ENCODE measurements around the gene RPL27A. TPM values are rescaled to one million over a fixed set of nuclear protein-coding genes. Genes with fewer than 3 reads are reported as not detected.

RPL27A gene
- total RNA-seq, 1 donor from 2014 or later = 1,860 TPM

- Histone ChIP-seq H3K27me3 (ENCODE audit: control insufficient read depth in 3 of 3, insufficient read depth in 3 of 3, low read length in 3 of 3) (no peaks in the 10 kb centered on the region), H3K9ac (ENCODE audit: low read depth in 1 of 3, low read length in 3 of 3) (no peak overlapping the region), H3K27ac (ENCODE audit: low read depth, low read length) (no peak overlapping the region), H3K4me3 (ENCODE audit: low read length in 3 of 3) (no peak overlapping the region), H3K36me3 (ENCODE audit: control insufficient read depth in 3 of 3, insufficient read depth in 3 of 3, low read length in 3 of 3) (peaks cover 20 to 31% (median 29%) of the 10 kb centered on the region in 3 donors), H3K4me1 (ENCODE audit: control insufficient read depth in 3 of 3, insufficient read depth in 3 of 3, low read length in 3 of 3) (peaks cover 24 to 55% (median 35%) of the 10 kb centered on the region in 3 donors), H3K9me3 (ENCODE audit: control insufficient read depth in 3 of 3, low read length in 3 of 3) (no peaks in the 10 kb centered on the region)
Observed at GRCh38 chr11:8685820-8686219, 3.2 kb downstream of the RPL27A start.

GRCh38 chr11:8686325-8686724 is 3.7 kb downstream of the RPL27A start:
- Histone ChIP-seq H3K4me3 (ENCODE audit: low read length in 3 of 3) (no peak overlapping the region), H3K27ac (ENCODE audit: low read depth, low read length) (no peak overlapping the region), H3K9me3 (ENCODE audit: control insufficient read depth in 3 of 3, low read length in 3 of 3) (no peaks in the 10 kb centered on the region), H3K9ac (ENCODE audit: low read depth in 1 of 3, low read length in 3 of 3) (no peak overlapping the region), H3K27me3 (ENCODE audit: control insufficient read depth in 3 of 3, insufficient read depth in 3 of 3, low read length in 3 of 3) (no peaks in the 10 kb centered on the region), H3K36me3 (ENCODE audit: control insufficient read depth in 3 of 3, insufficient read depth in 3 of 3, low read length in 3 of 3) (peaks cover 20 to 31% (median 29%) of the 10 kb centered on the region in 3 donors), H3K4me1 (ENCODE audit: control insufficient read depth in 3 of 3, insufficient read depth in 3 of 3, low read length in 3 of 3) (peaks cover 24 to 55% (median 35%) of the 10 kb centered on the region in 3 donors)

GRCh38 chr11:8688414-8689362 is 6.1 kb downstream of the RPL27A start:
- Histone ChIP-seq H3K27me3 (ENCODE audit: control insufficient read depth in 3 of 3, insufficient read depth in 3 of 3, low read length in 3 of 3) (no peaks in the 10 kb centered on the region), H3K27ac (ENCODE audit: low read depth, low read length) (peak overlapping the region; percentile 77), H3K4me1 (ENCODE audit: control insufficient read depth in 3 of 3, insufficient read depth in 3 of 3, low read length in 3 of 3) (peaks cover 17 to 46% (median 26%) of the 10 kb centered on the region in 3 donors), H3K36me3 (ENCODE audit: control insufficient read depth in 3 of 3, insufficient read depth in 3 of 3, low read length in 3 of 3) (peaks cover 32 to 48% (median 43%) of the 10 kb centered on the region in 3 donors), H3K9me3 (ENCODE audit: control insufficient read depth in 3 of 3, low read length in 3 of 3) (no peaks in the 10 kb centered on the region), H3K4me3 (ENCODE audit: low read length in 3 of 3) (peak overlapping the region; percentile 78 to 98 (median 95)), H3K9ac (ENCODE audit: low read depth in 1 of 3, low read length in 3 of 3) (peak overlapping the region; percentile 77 to 96 (median 86))

GRCh38 chr11:8689726-8690255 is 7.2 kb downstream of the RPL27A start:
- peaks cover 11 to 35% (median 19%) of the 10 kb centered on the region in 3 donors for H3K4me1 ChIP-seq (ENCODE audit: control insufficient read depth in 3 of 3, insufficient read depth in 3 of 3, low read length in 3 of 3)
- no peak overlapping the region for H3K27ac ChIP-seq (ENCODE audit: low read depth, low read length)
- no peaks in the 10 kb centered on the region for H3K9me3 ChIP-seq (ENCODE audit: control insufficient read depth in 3 of 3, low read length in 3 of 3)
- H3K36me3 ChIP-seq (ENCODE audit: control insufficient read depth in 3 of 3, insufficient read depth in 3 of 3, low read length in 3 of 3) = peaks cover 29 to 49% (median 45%) of the 10 kb centered on the region in 3 donors
- H3K4me3 ChIP-seq (ENCODE audit: low read length in 3 of 3) = no peak overlapping the region
- no peak overlapping the region for H3K9ac ChIP-seq (ENCODE audit: low read depth in 1 of 3, low read length in 3 of 3)
- no peaks in the 10 kb centered on the region for H3K27me3 ChIP-seq (ENCODE audit: control insufficient read depth in 3 of 3, insufficient read depth in 3 of 3, low read length in 3 of 3)

GRCh38 chr11:8690374-8691342 is 8.1 kb downstream of the RPL27A start:
- Histone ChIP-seq H3K4me3 (ENCODE audit: low read length in 3 of 3) (no peak overlapping the region), H3K9me3 (ENCODE audit: control insufficient read depth in 3 of 3, low read length in 3 of 3) (no peaks in the 10 kb centered on the region), H3K9ac (ENCODE audit: low read depth in 1 of 3, low read length in 3 of 3) (no peak overlapping the region), H3K4me1 (ENCODE audit: control insufficient read depth in 3 of 3, insufficient read depth in 3 of 3, low read length in 3 of 3) (peaks cover 11 to 29% (median 19%) of the 10 kb centered on the region in 3 donors), H3K27me3 (ENCODE audit: control insufficient read depth in 3 of 3, insufficient read depth in 3 of 3, low read length in 3 of 3) (no peaks in the 10 kb centered on the region), H3K36me3 (ENCODE audit: control insufficient read depth in 3 of 3, insufficient read depth in 3 of 3, low read length in 3 of 3) (peaks cover 30 to 45% (median 43%) of the 10 kb centered on the region in 3 donors), H3K27ac (ENCODE audit: low read depth, low read length) (no peak overlapping the region)

- H3K9me3 ChIP-seq (ENCODE audit: control insufficient read depth in 3 of 3, low read length in 3 of 3) = no peaks in the 10 kb centered on the region
- H3K27ac ChIP-seq (ENCODE audit: low read depth, low read length) = no peak overlapping the region
- no peak overlapping the region for H3K4me3 ChIP-seq (ENCODE audit: low read length in 3 of 3)
- no peaks in the 10 kb centered on the region for H3K27me3 ChIP-seq (ENCODE audit: control insufficient read depth in 3 of 3, insufficient read depth in 3 of 3, low read length in 3 of 3)
- H3K36me3 ChIP-seq (ENCODE audit: control insufficient read depth in 3 of 3, insufficient read depth in 3 of 3, low read length in 3 of 3) = peaks cover 32 to 46% (median 39%) of the 10 kb centered on the region in 3 donors
- H3K9ac ChIP-seq (ENCODE audit: low read depth in 1 of 3, low read length in 3 of 3) = no peak overlapping the region
- peaks cover 11 to 29% (median 19%) of the 10 kb centered on the region in 3 donors for H3K4me1 ChIP-seq (ENCODE audit: control insufficient read depth in 3 of 3, insufficient read depth in 3 of 3, low read length in 3 of 3)
Observed at GRCh38 chr11:8691601-8692000, 9.0 kb downstream of the RPL27A start.

GRCh38 chr11:8692417-8692816 is 9.8 kb downstream of the RPL27A start:
- no peak overlapping the region for H3K4me3 ChIP-seq (ENCODE audit: low read length in 3 of 3)
- H3K9me3 ChIP-seq (ENCODE audit: control insufficient read depth in 3 of 3, low read length in 3 of 3) = no peaks in the 10 kb centered on the region
- H3K27me3 ChIP-seq (ENCODE audit: control insufficient read depth in 3 of 3, insufficient read depth in 3 of 3, low read length in 3 of 3) = no peaks in the 10 kb centered on the region
- no peak overlapping the region for H3K9ac ChIP-seq (ENCODE audit: low read depth in 1 of 3, low read length in 3 of 3)
- no peak overlapping the region for H3K27ac ChIP-seq (ENCODE audit: low read depth, low read length)
- peaks cover 39 to 49% (median 46%) of the 10 kb centered on the region in 3 donors for H3K36me3 ChIP-seq (ENCODE audit: control insufficient read depth in 3 of 3, insufficient read depth in 3 of 3, low read length in 3 of 3)
- peaks cover 11 to 24% (median 16%) of the 10 kb centered on the region in 3 donors for H3K4me1 ChIP-seq (ENCODE audit: control insufficient read depth in 3 of 3, insufficient read depth in 3 of 3, low read length in 3 of 3)

GRCh38 chr11:8693010-8693551 is 10.5 kb downstream of the RPL27A start:
- no peak overlapping the region for H3K9ac ChIP-seq (ENCODE audit: low read depth in 1 of 3, low read length in 3 of 3)
- H3K9me3 ChIP-seq (ENCODE audit: control insufficient read depth in 3 of 3, low read length in 3 of 3) = no peaks in the 10 kb centered on the region
- no peak overlapping the region for H3K27ac ChIP-seq (ENCODE audit: low read depth, low read length)
- H3K27me3 ChIP-seq (ENCODE audit: control insufficient read depth in 3 of 3, insufficient read depth in 3 of 3, low read length in 3 of 3) = no peaks in the 10 kb centered on the region
- H3K4me3 ChIP-seq (ENCODE audit: low read length in 3 of 3) = no peak overlapping the region
- H3K36me3 ChIP-seq (ENCODE audit: control insufficient read depth in 3 of 3, insufficient read depth in 3 of 3, low read length in 3 of 3) = peaks cover 43 to 53% (median 49%) of the 10 kb centered on the region in 3 donors
- peaks cover 7 to 17% (median 10%) of the 10 kb centered on the region in 3 donors for H3K4me1 ChIP-seq (ENCODE audit: control insufficient read depth in 3 of 3, insufficient read depth in 3 of 3, low read length in 3 of 3)

GRCh38 chr11:8693555-8693954 is 11.0 kb downstream of the RPL27A start:
- Histone ChIP-seq H3K27ac (ENCODE audit: low read depth, low read length) (no peak overlapping the region), H3K4me3 (ENCODE audit: low read length in 3 of 3) (no peak overlapping the region), H3K36me3 (ENCODE audit: control insufficient read depth in 3 of 3, insufficient read depth in 3 of 3, low read length in 3 of 3) (peaks cover 46 to 55% (median 54%) of the 10 kb centered on the region in 3 donors), H3K9ac (ENCODE audit: low read depth in 1 of 3, low read length in 3 of 3) (peak overlapping the region in 1 of 3 donors; percentile 16), H3K27me3 (ENCODE audit: control insufficient read depth in 3 of 3, insufficient read depth in 3 of 3, low read length in 3 of 3) (no peaks in the 10 kb centered on the region), H3K9me3 (ENCODE audit: control insufficient read depth in 3 of 3, low read length in 3 of 3) (no peaks in the 10 kb centered on the region), H3K4me1 (ENCODE audit: control insufficient read depth in 3 of 3, insufficient read depth in 3 of 3, low read length in 3 of 3) (peaks cover 3 to 15% (median 7%) of the 10 kb centered on the region in 3 donors)

All from skeletal muscle tissue (tissue), 4 donors.